ENCODE measurements around the gene STOX2.

STOX2 gene

DNA sequence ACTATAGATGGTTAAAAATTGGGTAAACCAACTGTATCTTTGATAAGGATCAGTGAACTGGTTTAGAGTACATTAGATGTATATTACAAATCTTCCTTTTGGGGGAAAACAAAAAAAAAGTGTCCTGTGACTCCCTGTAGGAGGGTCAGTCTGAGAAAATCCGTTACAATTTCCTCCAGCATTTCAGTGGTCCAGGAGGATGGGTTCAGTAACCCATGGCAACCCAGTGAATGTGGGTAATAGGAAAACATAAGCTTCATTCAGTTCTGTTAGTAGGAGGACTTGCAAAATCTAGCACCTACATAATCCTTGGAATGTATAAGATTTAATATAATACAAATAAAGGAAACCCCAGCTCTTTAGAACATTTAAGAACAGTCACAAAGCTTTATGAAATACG, 16.2 kb downstream of the STOX2 start:
- TF ChIP-seq, protein P1, sequence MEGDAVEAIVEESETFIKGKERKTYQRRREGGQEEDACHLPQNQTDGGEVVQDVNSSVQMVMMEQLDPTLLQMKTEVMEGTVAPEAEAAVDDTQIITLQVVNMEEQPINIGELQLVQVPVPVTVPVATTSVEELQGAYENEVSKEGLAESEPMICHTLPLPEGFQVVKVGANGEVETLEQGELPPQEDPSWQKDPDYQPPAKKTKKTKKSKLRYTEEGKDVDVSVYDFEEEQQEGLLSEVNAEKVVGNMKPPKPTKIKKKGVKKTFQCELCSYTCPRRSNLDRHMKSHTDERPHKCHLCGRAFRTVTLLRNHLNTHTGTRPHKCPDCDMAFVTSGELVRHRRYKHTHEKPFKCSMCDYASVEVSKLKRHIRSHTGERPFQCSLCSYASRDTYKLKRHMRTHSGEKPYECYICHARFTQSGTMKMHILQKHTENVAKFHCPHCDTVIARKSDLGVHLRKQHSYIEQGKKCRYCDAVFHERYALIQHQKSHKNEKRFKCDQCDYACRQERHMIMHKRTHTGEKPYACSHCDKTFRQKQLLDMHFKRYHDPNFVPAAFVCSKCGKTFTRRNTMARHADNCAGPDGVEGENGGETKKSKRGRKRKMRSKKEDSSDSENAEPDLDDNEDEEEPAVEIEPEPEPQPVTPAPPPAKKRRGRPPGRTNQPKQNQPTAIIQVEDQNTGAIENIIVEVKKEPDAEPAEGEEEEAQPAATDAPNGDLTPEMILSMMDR (IDR thresholded peaks at IDR 0.05; ENCODE audit: insufficient read depth, missing control alignments), result no peak
- DNase-seq (ENCODE audit: insufficient read length, low spot score) (no peak), FAIRE-seq (no peak)

DNA sequence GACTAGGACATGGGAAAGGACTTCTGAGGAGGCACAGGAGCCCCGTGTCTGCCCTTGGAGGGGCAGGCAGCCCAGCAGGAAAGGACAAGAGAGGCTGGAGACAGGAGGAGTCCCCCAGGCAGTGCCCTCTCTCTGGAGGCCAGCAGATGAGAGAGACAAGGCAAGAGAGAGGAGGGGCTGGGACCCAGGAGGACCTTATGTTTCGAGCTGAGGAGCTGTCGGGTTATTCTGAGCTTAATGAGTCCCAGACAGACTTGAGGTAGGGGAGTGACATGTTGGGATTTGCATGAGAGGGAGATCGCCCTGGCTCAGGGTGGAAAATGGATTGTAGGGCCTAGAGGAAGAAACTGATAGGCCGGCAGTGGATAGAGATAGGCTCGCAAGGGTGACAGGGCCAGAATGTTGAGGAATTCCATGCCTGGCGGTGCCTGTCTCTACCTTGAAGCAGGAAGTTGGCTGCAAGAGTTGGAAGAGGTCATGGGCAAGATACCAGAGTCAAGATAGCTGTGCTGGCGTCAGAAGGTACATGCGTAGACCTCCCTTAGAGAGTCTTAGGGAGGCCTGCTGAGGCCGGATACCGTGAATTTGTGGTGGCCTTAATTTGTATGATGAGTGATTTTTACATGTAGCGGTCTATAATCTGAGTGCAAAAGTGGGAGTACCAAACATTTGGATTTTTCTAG, 19.4 kb downstream of the STOX2 start:
- FAIRE-seq (no peak), DNase-seq (ENCODE audit: insufficient read length, low spot score) (no peak)
- TF ChIP-seq, protein P1 (IDR thresholded peaks at IDR 0.05; ENCODE audit: insufficient read depth, missing control alignments), result no peak

DNA sequence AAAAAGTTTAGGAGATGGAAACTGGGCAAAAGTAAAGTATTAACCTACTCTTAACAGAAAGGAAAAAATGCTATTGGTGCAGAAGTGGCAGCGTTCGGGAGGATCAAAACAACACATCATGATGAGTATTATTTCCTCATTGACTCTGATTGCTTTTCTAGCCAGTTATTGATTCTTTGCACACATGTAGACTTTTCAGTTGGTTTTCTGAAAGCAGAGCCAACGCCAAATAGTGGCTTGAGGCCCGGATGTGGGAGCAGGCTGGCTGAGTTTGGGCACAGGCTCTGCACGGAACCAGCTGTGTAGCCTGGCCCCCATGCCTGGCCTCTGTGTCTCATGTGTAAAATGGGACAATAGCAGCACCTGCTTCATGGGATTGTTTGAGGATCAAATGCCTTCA, 21.8 kb downstream of the STOX2 start:
- TF ChIP-seq, protein P1 (IDR thresholded peaks at IDR 0.05; ENCODE audit: insufficient read depth, missing control alignments), result no peak
- FAIRE-seq, result no peak
- no peak for DNase-seq (ENCODE audit: insufficient read length, low spot score)

DNA sequence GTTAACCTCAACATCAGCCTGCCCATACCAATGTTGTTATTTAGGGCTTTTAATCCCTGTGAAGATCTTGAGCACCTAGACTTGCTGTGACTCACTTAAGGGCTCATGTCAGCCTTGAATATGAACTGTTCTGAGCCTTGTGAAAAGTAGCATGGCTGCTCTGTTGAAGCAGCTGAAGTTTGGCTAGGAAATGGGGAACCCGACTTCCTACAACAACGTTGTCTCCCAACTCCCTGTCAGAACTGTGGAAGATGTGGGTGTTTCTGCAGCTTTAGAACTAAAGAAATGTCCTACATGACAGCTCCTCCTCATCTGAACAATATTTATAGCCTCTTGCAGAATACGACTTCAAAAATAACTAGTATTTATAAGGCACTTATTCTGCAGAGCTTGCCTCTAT, 27.5 kb downstream of the STOX2 start:
- no peak for DNase-seq (ENCODE audit: insufficient read length, low spot score)
- TF ChIP-seq, protein P1 (IDR thresholded peaks at IDR 0.05; ENCODE audit: insufficient read depth, missing control alignments), result no peak
- FAIRE-seq, result no peak

DNA sequence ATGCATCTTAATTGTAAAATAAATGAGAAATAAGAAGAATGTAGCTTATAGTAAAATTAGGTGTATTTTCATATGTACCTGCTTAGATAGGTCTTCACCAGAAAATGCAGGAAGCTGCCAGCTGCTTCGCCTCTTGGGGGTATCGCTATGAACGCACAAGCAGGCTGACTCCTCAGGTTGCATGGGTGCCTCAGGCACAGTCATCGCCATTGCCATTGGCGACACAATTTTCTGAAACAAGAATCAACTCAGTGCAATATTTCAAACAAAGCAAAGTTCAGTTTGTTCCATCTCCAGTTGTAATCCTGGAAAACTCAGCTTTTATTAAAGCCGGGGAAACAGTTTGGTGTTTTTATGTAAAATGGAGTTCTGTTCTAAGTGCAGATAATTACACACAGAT, 29.7 kb downstream of the STOX2 start:
- TF ChIP-seq, protein P1 (IDR thresholded peaks at IDR 0.05; ENCODE audit: insufficient read depth, missing control alignments), result no peak
- FAIRE-seq (no peak), DNase-seq (ENCODE audit: insufficient read length, low spot score) (no peak)

DNA sequence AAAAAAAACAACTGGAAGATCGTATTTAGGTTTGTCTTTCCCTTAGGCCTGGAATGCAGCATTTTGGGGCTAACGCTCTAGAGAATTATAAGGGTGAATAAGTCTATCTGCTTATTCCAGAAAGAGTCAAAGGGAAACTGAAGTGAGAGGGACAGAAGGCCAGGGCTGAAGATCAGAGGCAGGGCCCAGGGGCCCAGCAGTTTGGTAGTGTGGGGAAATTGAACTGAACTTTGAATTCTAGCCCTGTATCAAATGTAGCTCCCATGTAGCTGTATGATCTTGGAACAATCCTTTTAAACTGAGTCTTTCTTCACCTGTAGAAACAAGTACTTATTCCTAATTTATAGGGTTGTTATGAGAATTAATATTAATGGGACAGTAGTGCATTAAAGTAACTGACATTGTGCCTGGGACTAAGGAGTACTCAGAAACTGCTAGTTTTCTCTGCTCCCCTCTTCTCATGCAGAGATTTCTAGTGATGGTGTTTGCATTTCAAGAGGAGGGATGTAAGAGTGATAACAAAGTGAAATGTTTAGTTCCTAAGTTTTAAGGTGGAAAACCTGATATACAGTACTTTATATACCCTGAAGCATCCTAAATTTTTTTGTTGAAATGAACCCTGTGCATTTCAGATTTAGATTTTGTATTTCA, 30.4 kb downstream of the STOX2 start:
- TF ChIP-seq, protein P1 (IDR thresholded peaks at IDR 0.05; ENCODE audit: insufficient read depth, missing control alignments), result no peak
- DNase-seq (ENCODE audit: insufficient read length, low spot score), result no peak
- FAIRE-seq, result no peak

DNA sequence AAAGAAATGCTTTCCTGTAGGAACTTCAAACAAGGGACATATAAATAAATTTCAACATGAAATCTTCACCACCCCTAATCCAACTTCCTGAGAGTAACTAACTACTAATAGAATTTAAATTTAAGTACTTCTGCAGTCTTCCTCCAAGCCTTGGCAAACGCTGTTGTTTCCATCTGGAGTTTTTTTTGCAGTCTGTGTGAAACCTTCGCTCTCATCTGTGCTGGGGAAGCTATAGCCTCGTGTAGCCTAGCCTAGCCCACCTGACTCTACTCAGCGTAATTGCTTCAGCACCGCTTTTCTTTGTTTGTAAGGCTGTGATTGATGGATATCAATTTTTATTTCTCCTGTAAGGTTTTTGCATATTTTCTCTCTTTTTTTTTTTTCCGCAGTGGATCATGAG, 30.9 kb downstream of the STOX2 start:
- FAIRE-seq, result no peak

More for the DNA sequence above, 30.9 kb downstream of the STOX2 start:
- TF ChIP-seq, protein P1 (IDR thresholded peaks at IDR 0.05; ENCODE audit: insufficient read depth, missing control alignments), result no peak
- no peak for DNase-seq (ENCODE audit: insufficient read length, low spot score)

All from D721Med (cell line).